GM10266 (cell line): ENCODE results near the gene SBK2.

Experiments used
- DNase-seq: peaks from one replicate; pipeline ENCODE4 v3.0.0; 2012; ENCODE audit errors: extremely low spot score
- TF ChIP-seq, protein P1 (sequence below): IDR thresholded peaks from 2 replicates; pipeline ENCODE4 v1.5.1; 2012; ENCODE audit warnings: mild to moderate bottlenecking, low read depth; ENCODE audit not compliant: control insufficient read depth, insufficient read depth; ENCODE audit errors: missing control alignments

Gene SBK2

DNA sequence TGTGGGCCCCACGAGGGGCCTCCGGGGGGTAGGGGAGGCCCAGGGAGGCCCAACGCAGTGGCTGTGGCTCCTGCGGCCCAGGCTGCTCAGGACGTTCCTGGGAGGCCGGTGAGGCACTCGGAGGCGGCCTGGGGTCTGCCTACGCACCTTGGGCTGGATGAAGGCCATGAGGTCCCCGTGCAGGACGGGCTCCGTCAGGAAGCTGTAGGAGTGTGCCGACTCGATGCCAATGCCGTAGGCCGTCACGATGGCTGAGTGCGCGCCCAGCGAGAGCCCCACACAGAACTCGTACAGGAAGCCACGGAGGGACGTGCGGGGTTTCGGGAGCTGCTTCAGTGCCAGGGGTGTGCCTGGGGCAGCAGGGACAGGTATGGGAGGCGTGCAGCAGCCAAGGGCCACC lies 5.9 kb downstream of the SBK2 start:
- DNase-seq = no peak
- TF ChIP-seq, protein P1, sequence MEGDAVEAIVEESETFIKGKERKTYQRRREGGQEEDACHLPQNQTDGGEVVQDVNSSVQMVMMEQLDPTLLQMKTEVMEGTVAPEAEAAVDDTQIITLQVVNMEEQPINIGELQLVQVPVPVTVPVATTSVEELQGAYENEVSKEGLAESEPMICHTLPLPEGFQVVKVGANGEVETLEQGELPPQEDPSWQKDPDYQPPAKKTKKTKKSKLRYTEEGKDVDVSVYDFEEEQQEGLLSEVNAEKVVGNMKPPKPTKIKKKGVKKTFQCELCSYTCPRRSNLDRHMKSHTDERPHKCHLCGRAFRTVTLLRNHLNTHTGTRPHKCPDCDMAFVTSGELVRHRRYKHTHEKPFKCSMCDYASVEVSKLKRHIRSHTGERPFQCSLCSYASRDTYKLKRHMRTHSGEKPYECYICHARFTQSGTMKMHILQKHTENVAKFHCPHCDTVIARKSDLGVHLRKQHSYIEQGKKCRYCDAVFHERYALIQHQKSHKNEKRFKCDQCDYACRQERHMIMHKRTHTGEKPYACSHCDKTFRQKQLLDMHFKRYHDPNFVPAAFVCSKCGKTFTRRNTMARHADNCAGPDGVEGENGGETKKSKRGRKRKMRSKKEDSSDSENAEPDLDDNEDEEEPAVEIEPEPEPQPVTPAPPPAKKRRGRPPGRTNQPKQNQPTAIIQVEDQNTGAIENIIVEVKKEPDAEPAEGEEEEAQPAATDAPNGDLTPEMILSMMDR = no peak

GRCh38 chr19:55529636-55530234 lies 7.2 kb downstream of the SBK2 start:
- no peak for DNase-seq
- TF ChIP-seq, protein P1 = no peak

- TF ChIP-seq, protein P1 = no peak
- DNase-seq = no peak
Observed at GRCh38 chr19:55528030-55528803, 8.7 kb downstream of the SBK2 start.

GRCh38 chr19:55527197-55528029 lies 9.5 kb downstream of the SBK2 start:
- TF ChIP-seq, protein P1 = no peak
- no peak for DNase-seq

- DNase-seq = no peak
- TF ChIP-seq, protein P1 = no peak
Observed at GRCh38 chr19:55526216-55527196, 10.4 kb downstream of the SBK2 start.

- no peak for DNase-seq
- TF ChIP-seq, protein P1 = no peak
Observed at GRCh38 chr19:55525289-55526101, 11.4 kb downstream of the SBK2 start.
